A549 (cell line): ENCODE data around the gene MRPL30. TPM values are rescaled to one million over a fixed set of nuclear protein-coding genes. Genes with fewer than 3 reads are reported as not detected.

Experiments
- ATAC-seq, 2 experiments: fragments of 200-7000 bp in 1 of 2; fragments of >200 bp in 1 of 2; cut with Nextera tagmentation in 1 of 2; cut with Tn5 transposase in 1 of 2; 3 replicates each; pipeline versions ENCODE4 v1.8.0 to v1.9.1; 2018 to 2020; ENCODE audit warnings: mild to moderate bottlenecking in 1 of 2, moderate library complexity in 1 of 2
- CTCF ChIA-PET: fragments of 300-600 bp; sonication (Branson Sonifier 250); formaldehyde crosslinking; extraction: SDS; loops from one replicate; lab custom pipeline; 2021; ENCODE audit warnings: antibody characterized with exemption, inconsistent platforms; lab: Yijun Ruan, JAX
- POLR2A ChIA-PET: fragments of 350-600 bp; formaldehyde crosslinking; extraction: SDS; loops from one replicate; lab custom pipeline; 2021; ENCODE audit warnings: antibody characterized with exemption, inconsistent platforms; lab: Yijun Ruan, JAX
- DNase-seq, 2 experiments: peaks; one replicate each; pipeline versions ENCODE4 v3.0.0 to v3.0.0-alpha.2; 2011 to 2016; ENCODE audit warnings: low read depth in 1 of 2, low spot score in 1 of 2
- FAIRE-seq: peaks from 2 replicates; lab custom pipeline; 2011; peaks lifted over from hg19 to GRCh38; lab: Jason Lieb, UNC
- H3K27ac ChIP-seq, 2 experiments: fragments of >200 bp; sonication (Bioruptor Twin); formaldehyde crosslinking; 3 replicates each; pipeline ENCODE4 v1.5.1; 2016 to 2017
- H3K4me1 ChIP-seq: fragments of >200 bp; sonication (Bioruptor Twin); formaldehyde crosslinking; 3 replicates; pipeline ENCODE4 v1.6.1; 2016
- H3K4me2 ChIP-seq: fragments of >200 bp; sonication (Bioruptor Twin); formaldehyde crosslinking; 3 replicates; pipeline ENCODE4 v1.6.1; 2016
- H3K4me3 ChIP-seq: fragments of >200 bp; sonication (Bioruptor Twin); formaldehyde crosslinking; 3 replicates; pipeline ENCODE4 v1.5.1; 2016
- H3K9me3 ChIP-seq: fragments of >200 bp; sonication (Bioruptor Twin); formaldehyde crosslinking; 3 replicates; pipeline ENCODE4 v1.6.1; 2016
- BHLHE40 ChIP-seq: IDR thresholded peaks from 2 replicates; pipeline ENCODE4 v1.6.1; 2012; ENCODE audit warnings: low read depth, low read length, inconsistent platforms
- CBX2 ChIP-seq: fragments of 200-600 bp; sonication (generic); IDR thresholded peaks from 2 replicates; pipeline ENCODE4 v1.6.1; 2016; ENCODE audit warnings: low read depth, mild to moderate bottlenecking, borderline replicate concordance
- CBX8 ChIP-seq: fragments of 200-600 bp; sonication (generic); IDR thresholded peaks from 2 replicates; pipeline ENCODE4 v1.6.1; 2016
- CEBPB ChIP-seq, 2 experiments: fragments of >200 bp in 1 of 2; sonication (Bioruptor Twin) in 1 of 2; formaldehyde crosslinking in 1 of 2; IDR thresholded peaks; 2 replicates each; pipeline ENCODE4 v1.6.1; 2012 to 2016
- CHD4 ChIP-seq: fragments of 200-600 bp; sonication (generic); IDR thresholded peaks from 2 replicates; pipeline ENCODE4 v1.6.1; 2016; ENCODE audit warnings: antibody characterized with exemption, mild to moderate bottlenecking, borderline replicate concordance
- EP300 ChIP-seq, 2 experiments: fragments of >200 bp; sonication (Bioruptor Twin); formaldehyde crosslinking; IDR thresholded peaks; 2 replicates in 1 of 2; 3 replicates in 1 of 2; pipeline ENCODE4 v1.6.1; 2016 to 2017
- ESRRA ChIP-seq: fragments of 150-350 bp; IDR thresholded peaks from 2 replicates; pipeline ENCODE4 v1.6.1; 2014; ENCODE audit warnings: mild to moderate bottlenecking, low read length, borderline replicate concordance
- FOSB ChIP-seq: fragments of 250-450 bp; sonication (Bioruptor Pico); IDR thresholded peaks from 2 replicates; pipeline ENCODE4 v1.5.0; 2020; ENCODE audit warnings: mild to moderate bottlenecking, moderate library complexity
- FOSL2 ChIP-seq, 2 experiments: fragments of 450-650 bp in 1 of 2; fragments of >200 bp in 1 of 2; sonication (Bioruptor Twin) in 1 of 2; formaldehyde crosslinking; IDR thresholded peaks; 2 replicates each; pipeline versions ENCODE4 v1.5.0 to v1.6.1; 2016 to 2020; ENCODE audit warnings: mild to moderate bottlenecking in 1 of 2, moderate library complexity in 1 of 2
- KDM5A ChIP-seq: fragments of 200-600 bp; sonication (generic); IDR thresholded peaks from 2 replicates; pipeline ENCODE4 v1.6.1; 2016; ENCODE audit warnings: antibody characterized with exemption, mild to moderate bottlenecking
- MAFK ChIP-seq: fragments of 450-650 bp; IDR thresholded peaks from 2 replicates; pipeline ENCODE4 v1.6.1; 2014; ENCODE audit not compliant: partially characterized antibody
- MAZ ChIP-seq: fragments of 150-350 bp; IDR thresholded peaks from 2 replicates; pipeline ENCODE4 v1.6.1; 2014; ENCODE audit warnings: antibody characterized with exemption, low read depth, low read length, borderline replicate concordance
- NFE2L2 ChIP-seq: fragments of 150-350 bp; conservative IDR thresholded peaks from 2 replicates; pipeline ENCODE4 v1.6.1; 2014; ENCODE audit warnings: low read length
- NPAS2 ChIP-seq: fragments of 250-450 bp; sonication (Bioruptor Pico); IDR thresholded peaks from 2 replicates; pipeline ENCODE4 v1.8.0; 2022; ENCODE audit warnings: mild to moderate bottlenecking, moderate library complexity, borderline replicate concordance
- NR3C1 ChIP-seq: fragments of >200 bp; sonication (Bioruptor Twin); formaldehyde crosslinking; IDR thresholded peaks from 3 replicates; pipeline ENCODE4 v1.6.1; 2017
- RFX5 ChIP-seq: fragments of 450-650 bp; IDR thresholded peaks from 2 replicates; pipeline ENCODE4 v1.7.1; 2014; ENCODE audit warnings: antibody characterized with exemption, mild to moderate bottlenecking, moderate library complexity
- RNF2 ChIP-seq: fragments of 200-600 bp; sonication (generic); IDR thresholded peaks from 2 replicates; pipeline ENCODE4 v1.6.1; 2016; ENCODE audit warnings: low read depth, mild to moderate bottlenecking, antibody characterized with exemption, moderate library complexity, borderline replicate concordance
- SMC3 ChIP-seq: fragments of >200 bp; sonication (Bioruptor Twin); formaldehyde crosslinking; IDR thresholded peaks from 3 replicates; pipeline ENCODE4 v1.6.1; 2018; ENCODE audit warnings: inconsistent platforms
- TP53 ChIP-seq: fragments of 250-450 bp; sonication (Bioruptor Pico); IDR thresholded peaks from 2 replicates; pipeline ENCODE4 v1.5.0; 2021; ENCODE audit warnings: mild to moderate bottlenecking, moderate library complexity
- ZC3H11A ChIP-seq: fragments of 450-650 bp; IDR thresholded peaks from 2 replicates; pipeline ENCODE4 v1.6.1; 2014; ENCODE audit warnings: antibody characterized with exemption, mild to moderate bottlenecking
- WGBS: methylation state at CpG from one replicate; pipeline ENCODE4 v1.1.6; 2017; ENCODE audit errors: missing lambda C conversion rate; 5-methylcytosine and 5-hydroxymethylcytosine counted together
- polyA minus RNA-seq: library from RNA; depleted of rRNA, polyadenylated mRNA; stranded (reverse); fragments of >200 nt; gene quantifications from 2 replicates; pipeline ENCODE4 v1.2.3, GENCODE V29; 2011; rRNA and poly(A)+ RNA removed
- polyA plus RNA-seq, 4 experiments: library from polyadenylated mRNA; depleted of rRNA in 3 of 4; stranded (reverse); fragments of >200 nt; fragmentation: RNase III in 1 of 4; extraction: RNeasy Plus Mini Kit Qiagen cat#74134 plus additional on column Dnase treatment in 1 of 4; gene quantifications; 2 replicates in 3 of 4; 3 replicates in 1 of 4; pipeline ENCODE4 v1.2.3, GENCODE V29; 2011 to 2017
- TF ChIP-seq, protein P1 (sequence below): fragments of 250-450 bp; sonication (Bioruptor Pico); IDR thresholded peaks from 2 replicates; pipeline ENCODE4 v1.5.0; 2020; ENCODE audit warnings: low read depth, mild to moderate bottlenecking, moderate library complexity
- TF ChIP-seq, protein P2 (sequence below): fragments of 250-450 bp; sonication (Bioruptor Pico); IDR thresholded peaks from 2 replicates; pipeline ENCODE4 v1.5.0; 2021; ENCODE audit warnings: mild to moderate bottlenecking, moderate library complexity, borderline replicate concordance
- TF ChIP-seq, protein P3 (sequence below): fragments of 200-600 bp; sonication (generic); IDR thresholded peaks from 2 replicates; pipeline ENCODE4 v1.6.1; 2016; ENCODE audit warnings: antibody characterized with exemption, mild to moderate bottlenecking, moderate library complexity
- TF ChIP-seq, protein P4 (sequence below): fragments of >200 bp; sonication (Bioruptor Twin); formaldehyde crosslinking; IDR thresholded peaks from 2 replicates; pipeline ENCODE4 v1.6.1; 2016
- TF ChIP-seq, protein P5 (sequence below): IDR thresholded peaks from 2 replicates; pipeline ENCODE4 v1.6.1; 2012
- TF ChIP-seq, protein P6 (sequence below): fragments of >200 bp; sonication (Bioruptor Twin); formaldehyde crosslinking; IDR thresholded peaks from 3 replicates; pipeline ENCODE4 v1.5.1; 2016
- TF ChIP-seq, protein P7 (sequence below): IDR thresholded peaks from 2 replicates; pipeline ENCODE4 v1.6.1; 2012

Gene MRPL30
- 36.1 and 43.5 TPM in 2 replicates for polyA plus RNA-seq (2011; rRNA removed)
- polyA plus RNA-seq (2012; cell fraction: cytosol; rRNA removed): 18.6 and 21.1 TPM in 2 replicates
- 4.8 and 8.3 TPM in 2 replicates for polyA plus RNA-seq (2012; cell fraction: nucleus; rRNA removed)
- polyA plus RNA-seq (2017; fragmentation: RNase III; extraction: RNeasy Plus Mini Kit Qiagen cat#74134 plus additional on column Dnase treatment): 37.9 to 49.3 TPM (median 40.0 TPM) in 3 replicates
- polyA minus RNA-seq: 11.2 and 13.3 TPM in 2 replicates

DNA sequence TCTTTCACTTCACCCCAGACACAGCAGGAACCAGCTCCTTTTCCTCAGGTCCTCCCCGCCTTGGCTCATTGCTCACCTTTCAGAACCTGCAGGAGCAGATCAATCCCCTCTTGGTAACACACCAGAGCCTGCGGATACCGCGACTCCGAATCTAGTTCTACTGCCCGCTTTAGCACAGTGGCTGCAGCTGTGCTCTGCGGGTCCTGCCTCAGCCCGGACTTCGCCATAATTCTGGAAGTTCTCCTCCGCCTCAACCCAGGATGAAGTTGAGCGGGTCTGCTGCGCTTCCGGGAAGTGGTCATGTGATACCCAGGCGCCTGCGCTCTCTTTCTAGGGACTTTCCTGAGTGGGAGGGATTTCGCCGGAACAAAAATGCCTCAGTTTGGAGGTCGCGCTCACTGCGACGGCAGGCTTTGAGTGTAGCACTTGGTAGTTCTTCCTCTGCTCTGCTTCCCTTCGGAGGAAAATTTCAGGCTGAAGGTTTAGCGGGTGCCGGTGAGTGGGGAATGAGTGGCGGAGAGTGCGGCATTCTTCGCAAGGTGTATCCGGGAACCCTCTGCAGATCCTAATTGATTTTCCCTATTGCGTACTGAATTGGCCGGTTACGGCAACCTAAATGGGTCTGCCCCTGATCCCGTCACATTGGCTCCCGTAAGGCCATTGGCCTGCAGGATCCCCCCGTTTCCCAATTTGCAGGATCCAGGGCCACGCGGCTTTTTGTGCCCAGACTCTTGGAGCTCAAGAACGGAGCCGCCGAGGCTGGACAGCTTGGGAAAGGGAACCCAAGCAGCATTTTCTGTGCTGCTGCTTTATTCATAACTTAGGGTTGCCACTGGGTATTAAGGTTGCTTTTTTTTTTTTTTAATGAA lies at the start of gene MRPL30, which contains the start of gene MITD1:
Gene MRPL30 (plus strand): TSS at position 430 of the 869 bp plus-strand sequence. CDS start 5,020 bp downstream, outside the sequence.
Gene MITD1 (minus strand): TSS at position 304 of the 869 bp plus-strand sequence. CDS start 77 bp downstream, at position 227.
- Histone ChIP-seq H3K4me3 (peak within 1 kb of the TSS; percentile 94), H3K4me1 (peaks cover 26% of the 10 kb centered on the region), H3K4me2 (peak within 1 kb of the TSS; percentile 86), H3K9me3 (no peaks in the 10 kb centered on the region), H3K27ac (peak within 1 kb of the TSS; percentile 80 to 91)
- ChIA-PET CTCF (interaction anchor here (0.9 to 1.2 kb wide), 2 partner anchors 9 to 25 kb away, joined by 3 read pairs; no protein-coding TSS in a partner anchor), POLR2A (interaction anchor here (0.7 to 2.9 kb wide), 7 partner anchors 12 to 1561 kb away, joined by 3 to 19 read pairs (median 4); partner anchors contain the start of genes C2orf15, EIF5B, LIPT1 and TSGA10)
- DNase-seq (peak; percentile 72 to 96), FAIRE-seq (no peak), ATAC-seq (peak; percentile 93 to 97)
- 0% methylated on average over 32 of the region's 39 CpGs for WGBS
- TF ChIP-seq KDM5A (peak; percentile 74), ESRRA (no peak), NFE2L2 (no peak), FOSL2 (IDR thresholded peaks at IDR 0.05) (no peak), FOSL2 (CRISPR knock-in tag; IDR thresholded peaks at IDR 0.05) (0 out of 2 replicates have a peak, but pooled peaks have one; percentile 10), MAZ (no peak), RFX5 (peak; percentile 76), RNF2 (no peak), ZC3H11A (no peak; the same call in 1 of the 2 replicates), FOSB (CRISPR knock-in tag) (no peak), CBX2 (no peak), CBX8 (no peak), EP300 (IDR thresholded peaks at IDR 0.05) (no peak), NPAS2 (CRISPR knock-in tag) (no peak), CEBPB (IDR thresholded peaks at IDR 0.05) (0 out of 4 replicates have a peak, but pooled peaks of 1 of the 2 experiments have one; percentile 22), BHLHE40 (no peak), TP53 (CRISPR knock-in tag) (no peak), MAFK (no peak), NR3C1 (no peak), CHD4 (no peak), SMC3 (0 out of 3 replicates have a peak, but pooled peaks have one; percentile 8)
- TF ChIP-seq, protein P1, sequence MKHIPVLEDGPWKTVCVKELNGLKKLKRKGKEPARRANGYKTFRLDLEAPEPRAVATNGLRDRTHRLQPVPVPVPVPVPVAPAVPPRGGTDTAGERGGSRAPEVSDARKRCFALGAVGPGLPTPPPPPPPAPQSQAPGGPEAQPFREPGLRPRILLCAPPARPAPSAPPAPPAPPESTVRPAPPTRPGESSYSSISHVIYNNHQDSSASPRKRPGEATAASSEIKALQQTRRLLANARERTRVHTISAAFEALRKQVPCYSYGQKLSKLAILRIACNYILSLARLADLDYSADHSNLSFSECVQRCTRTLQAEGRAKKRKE (CRISPR knock-in tag): no peak
- TF ChIP-seq, protein P2, sequence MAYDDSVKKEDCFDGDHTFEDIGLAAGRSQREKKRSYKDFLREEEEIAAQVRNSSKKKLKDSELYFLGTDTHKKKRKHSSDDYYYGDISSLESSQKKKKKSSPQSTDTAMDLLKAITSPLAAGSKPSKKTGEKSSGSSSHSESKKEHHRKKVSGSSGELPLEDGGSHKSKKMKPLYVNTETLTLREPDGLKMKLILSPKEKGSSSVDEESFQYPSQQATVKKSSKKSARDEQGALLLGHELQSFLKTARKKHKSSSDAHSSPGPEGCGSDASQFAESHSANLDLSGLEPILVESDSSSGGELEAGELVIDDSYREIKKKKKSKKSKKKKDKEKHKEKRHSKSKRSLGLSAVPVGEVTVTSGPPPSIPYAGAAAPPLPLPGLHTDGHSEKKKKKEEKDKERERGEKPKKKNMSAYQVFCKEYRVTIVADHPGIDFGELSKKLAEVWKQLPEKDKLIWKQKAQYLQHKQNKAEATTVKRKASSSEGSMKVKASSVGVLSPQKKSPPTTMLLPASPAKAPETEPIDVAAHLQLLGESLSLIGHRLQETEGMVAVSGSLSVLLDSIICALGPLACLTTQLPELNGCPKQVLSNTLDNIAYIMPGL (CRISPR knock-in tag): no peak
- TF ChIP-seq, protein P3, sequence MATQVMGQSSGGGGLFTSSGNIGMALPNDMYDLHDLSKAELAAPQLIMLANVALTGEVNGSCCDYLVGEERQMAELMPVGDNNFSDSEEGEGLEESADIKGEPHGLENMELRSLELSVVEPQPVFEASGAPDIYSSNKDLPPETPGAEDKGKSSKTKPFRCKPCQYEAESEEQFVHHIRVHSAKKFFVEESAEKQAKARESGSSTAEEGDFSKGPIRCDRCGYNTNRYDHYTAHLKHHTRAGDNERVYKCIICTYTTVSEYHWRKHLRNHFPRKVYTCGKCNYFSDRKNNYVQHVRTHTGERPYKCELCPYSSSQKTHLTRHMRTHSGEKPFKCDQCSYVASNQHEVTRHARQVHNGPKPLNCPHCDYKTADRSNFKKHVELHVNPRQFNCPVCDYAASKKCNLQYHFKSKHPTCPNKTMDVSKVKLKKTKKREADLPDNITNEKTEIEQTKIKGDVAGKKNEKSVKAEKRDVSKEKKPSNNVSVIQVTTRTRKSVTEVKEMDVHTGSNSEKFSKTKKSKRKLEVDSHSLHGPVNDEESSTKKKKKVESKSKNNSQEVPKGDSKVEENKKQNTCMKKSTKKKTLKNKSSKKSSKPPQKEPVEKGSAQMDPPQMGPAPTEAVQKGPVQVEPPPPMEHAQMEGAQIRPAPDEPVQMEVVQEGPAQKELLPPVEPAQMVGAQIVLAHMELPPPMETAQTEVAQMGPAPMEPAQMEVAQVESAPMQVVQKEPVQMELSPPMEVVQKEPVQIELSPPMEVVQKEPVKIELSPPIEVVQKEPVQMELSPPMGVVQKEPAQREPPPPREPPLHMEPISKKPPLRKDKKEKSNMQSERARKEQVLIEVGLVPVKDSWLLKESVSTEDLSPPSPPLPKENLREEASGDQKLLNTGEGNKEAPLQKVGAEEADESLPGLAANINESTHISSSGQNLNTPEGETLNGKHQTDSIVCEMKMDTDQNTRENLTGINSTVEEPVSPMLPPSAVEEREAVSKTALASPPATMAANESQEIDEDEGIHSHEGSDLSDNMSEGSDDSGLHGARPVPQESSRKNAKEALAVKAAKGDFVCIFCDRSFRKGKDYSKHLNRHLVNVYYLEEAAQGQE: peak; percentile 35; the same call in 1 of the 2 replicates
- TF ChIP-seq, protein P4, sequence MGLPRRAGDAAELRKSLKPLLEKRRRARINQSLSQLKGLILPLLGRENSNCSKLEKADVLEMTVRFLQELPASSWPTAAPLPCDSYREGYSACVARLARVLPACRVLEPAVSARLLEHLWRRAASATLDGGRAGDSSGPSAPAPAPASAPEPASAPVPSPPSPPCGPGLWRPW: no peak
- TF ChIP-seq, protein P5, sequence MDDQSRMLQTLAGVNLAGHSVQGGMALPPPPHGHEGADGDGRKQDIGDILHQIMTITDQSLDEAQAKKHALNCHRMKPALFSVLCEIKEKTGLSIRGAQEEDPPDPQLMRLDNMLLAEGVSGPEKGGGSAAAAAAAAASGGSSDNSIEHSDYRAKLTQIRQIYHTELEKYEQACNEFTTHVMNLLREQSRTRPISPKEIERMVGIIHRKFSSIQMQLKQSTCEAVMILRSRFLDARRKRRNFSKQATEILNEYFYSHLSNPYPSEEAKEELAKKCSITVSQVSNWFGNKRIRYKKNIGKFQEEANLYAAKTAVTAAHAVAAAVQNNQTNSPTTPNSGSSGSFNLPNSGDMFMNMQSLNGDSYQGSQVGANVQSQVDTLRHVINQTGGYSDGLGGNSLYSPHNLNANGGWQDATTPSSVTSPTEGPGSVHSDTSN: no peak; the same call in 1 of the 2 replicates
- TF ChIP-seq, protein P6, sequence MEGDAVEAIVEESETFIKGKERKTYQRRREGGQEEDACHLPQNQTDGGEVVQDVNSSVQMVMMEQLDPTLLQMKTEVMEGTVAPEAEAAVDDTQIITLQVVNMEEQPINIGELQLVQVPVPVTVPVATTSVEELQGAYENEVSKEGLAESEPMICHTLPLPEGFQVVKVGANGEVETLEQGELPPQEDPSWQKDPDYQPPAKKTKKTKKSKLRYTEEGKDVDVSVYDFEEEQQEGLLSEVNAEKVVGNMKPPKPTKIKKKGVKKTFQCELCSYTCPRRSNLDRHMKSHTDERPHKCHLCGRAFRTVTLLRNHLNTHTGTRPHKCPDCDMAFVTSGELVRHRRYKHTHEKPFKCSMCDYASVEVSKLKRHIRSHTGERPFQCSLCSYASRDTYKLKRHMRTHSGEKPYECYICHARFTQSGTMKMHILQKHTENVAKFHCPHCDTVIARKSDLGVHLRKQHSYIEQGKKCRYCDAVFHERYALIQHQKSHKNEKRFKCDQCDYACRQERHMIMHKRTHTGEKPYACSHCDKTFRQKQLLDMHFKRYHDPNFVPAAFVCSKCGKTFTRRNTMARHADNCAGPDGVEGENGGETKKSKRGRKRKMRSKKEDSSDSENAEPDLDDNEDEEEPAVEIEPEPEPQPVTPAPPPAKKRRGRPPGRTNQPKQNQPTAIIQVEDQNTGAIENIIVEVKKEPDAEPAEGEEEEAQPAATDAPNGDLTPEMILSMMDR: no peak
- TF ChIP-seq, protein P7, sequence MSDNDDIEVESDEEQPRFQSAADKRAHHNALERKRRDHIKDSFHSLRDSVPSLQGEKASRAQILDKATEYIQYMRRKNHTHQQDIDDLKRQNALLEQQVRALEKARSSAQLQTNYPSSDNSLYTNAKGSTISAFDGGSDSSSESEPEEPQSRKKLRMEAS: peak; percentile 92
